Stomach (tissue), 4 donors: ENCODE results near the gene FOXP3.

Experiments used
- CTCF ChIP-seq, 7 experiments: fragments of 450-650 bp in 4 of 7; fragments of 200-600 bp in 3 of 7; sonication (generic) in 3 of 7; IDR thresholded peaks; one replicate each; pipeline ENCODE4 v1.5.1; 2016 to 2019; ENCODE audit warnings: antibody characterized with exemption in 7 of 7, control low read depth in 2 of 7, mild to moderate bottlenecking in 1 of 7
- POLR2A ChIP-seq, 4 donors: fragments of 450-650 bp; IDR thresholded peaks; one replicate each; pipeline ENCODE4 v1.6.1; 2016; ENCODE audit warnings: antibody characterized with exemption in 4 of 4, control low read depth in 2 of 4, mild to moderate bottlenecking in 1 of 4, moderate library complexity in 1 of 4
- POLR2AphosphoS5 ChIP-seq, 3 donors: sonication (generic); formaldehyde crosslinking; IDR thresholded peaks; one replicate each; pipeline ENCODE4 v1.6.1; 2016; ENCODE audit warnings: antibody characterized with exemption in 3 of 3

- TF ChIP-seq POLR2A (IDR thresholded peaks at IDR 0.05): no peak
- TF ChIP-seq POLR2AphosphoS5 (IDR thresholded peaks at IDR 0.05): no peak
- TF ChIP-seq CTCF (IDR thresholded peaks at IDR 0.05): no peak
These were observed 25.7 kb upstream of the FOXP3 start for GRCh38 chrX:49290215-49290614.
